Psoas muscle (tissue), 8 donors: ENCODE data around the gene KCNMA1. TPM values are rescaled to one million over a fixed set of nuclear protein-coding genes. Genes with fewer than 3 reads are reported as not detected.

Source experiments
- ATAC-seq, 4 donors: fragments of 200-7000 bp; cut with Tn5 transposase; one replicate each; pipeline ENCODE4 v1.9.1; 2020; ENCODE audit warnings: moderate library complexity in 3 of 4, mild to moderate bottlenecking in 2 of 4
- DNase-seq, 2 donors: peaks; one replicate each; pipeline ENCODE4 v3.0.0-alpha.2; 2020
- H3K27ac ChIP-seq: fragments of 200-600 bp; one replicate; pipeline ENCODE4 v1.8.0; 2022
- H3K27me3 ChIP-seq, 3 donors: fragments of 200-600 bp in 1 of 3; one replicate each; pipeline versions ENCODE4 v1.6.1 to v1.8.0; 2013 to 2022; ENCODE audit warnings: low read length in 2 of 3, mild to moderate bottlenecking in 2 of 3, moderate library complexity in 1 of 3; ENCODE audit not compliant: insufficient read depth in 3 of 3
- H3K36me3 ChIP-seq, 2 donors: fragments of 200-600 bp in 1 of 2; one replicate each; pipeline versions ENCODE4 v1.6.1 to v1.8.0; 2013 to 2022; ENCODE audit warnings: low read depth in 1 of 2, mild to moderate bottlenecking in 1 of 2, moderate library complexity in 1 of 2; ENCODE audit not compliant: insufficient read depth in 1 of 2
- H3K4me1 ChIP-seq: fragments of 200-600 bp; one replicate; pipeline ENCODE4 v1.8.0; 2022
- H3K4me3 ChIP-seq: fragments of 200-600 bp; one replicate; pipeline ENCODE4 v1.8.0; 2022; ENCODE audit warnings: mild to moderate bottlenecking
- H3K9me3 ChIP-seq: fragments of 200-600 bp; one replicate; pipeline ENCODE4 v1.8.0; 2022
- CTCF ChIP-seq: fragments of 200-600 bp; IDR thresholded peaks from one replicate; pipeline ENCODE4 v1.8.0; 2022; ENCODE audit warnings: antibody characterized with exemption
- WGBS, 3 donors: extraction: QIAGEN DNeasy Blood & Tissue Kit; methylation state at CpG; one replicate each; pipeline versions ENCODE4 v1.1.6 to v1.1.7; 2013; 5-methylcytosine and 5-hydroxymethylcytosine counted together
- intact Hi-C, 2 donors: fragments of 100-400 bp; cut with DNase I; formaldehyde crosslinking; loops; one replicate each; pipeline versions ENCODE4 v1.11.0 to v1.14.2; 2022
- polyA plus RNA-seq, 3 donors: library from polyadenylated mRNA; stranded (reverse); fragments of 200-250 nt; gene quantifications; one replicate each; pipeline ENCODE4 v1.2.3, GENCODE V29; 2013
- total RNA-seq, 4 donors: library from RNA; stranded (reverse); fragmentation: NEBNext Ultra II Directional in 2 of 4; extraction: Animal tissue kit (Norgen Biotek cat#: 25700) in 2 of 4; gene quantifications; one replicate each; pipeline versions ENCODE4 v1.2.1 to v1.2.4, GENCODE V29; 2021 to 2023
- donor health status: healthy with polysubstance abuse.
- donor health status: DM: no; HTN: no; CAD: no; lungs with moderate emphysema.
- donor health status: Bipolar disorder and iron deficiency.
- donor health status: healthy.
- donor health status: DM: yes; HTN: yes; CAD: no.
- donor health status: DM: no; HTN: no; CAD: no.
- donor health status: DM: no; HTN: no; CAD: no.
- donor health status: DM: yes; HTN: yes; CAD: no.

KCNMA1 gene
- total and polyA plus RNA-seq, 7 donors: 7.9 to 53.0 (median 41.9) TPM

- intact Hi-C loops: no loop called here
- DNase-seq (no peak), ATAC-seq (no peak)
- Histone ChIP-seq H3K27me3 (no peaks in the 10 kb centered on the region), H3K27ac (no peak overlapping the region), H3K9me3 (no peaks in the 10 kb centered on the region), H3K4me3 (no peak overlapping the region), H3K4me1 (no peaks in the 10 kb centered on the region), H3K36me3 (no peaks in the 10 kb centered on the region)
- TF ChIP-seq CTCF: no peak
- WGBS, 3 donors: 67 to 78% (median 71%) methylated on average over 7 of the region's 7 CpGs
These were observed 734.1 kb downstream of the KCNMA1 start for GRCh38 chr10:76903387-76903945.

GRCh38 chr10:76902949-76903348 is 734.7 kb downstream of the KCNMA1 start:
- no peaks in the 10 kb centered on the region for H3K9me3 ChIP-seq
- intact Hi-C loops: no loop called here
- no peak for ATAC-seq

GRCh38 chr10:76901701-76902100 is 735.9 kb downstream of the KCNMA1 start:
- 95% methylated on average over 3 of the region's 3 CpGs for WGBS, 3 donors
- Histone ChIP-seq H3K27ac (no peak overlapping the region), H3K9me3 (no peaks in the 10 kb centered on the region), H3K27me3 (no peaks in the 10 kb centered on the region), H3K4me1 (no peaks in the 10 kb centered on the region), H3K36me3 (no peaks in the 10 kb centered on the region), H3K4me3 (no peak overlapping the region)
- DNase-seq (no peak), ATAC-seq (no peak)
- intact Hi-C loops: no loop called here
- TF ChIP-seq CTCF: no peak

More at GRCh38 chr10:76902949-76903348, 734.7 kb downstream of the KCNMA1 start:
- Histone ChIP-seq H3K4me3 (no peak overlapping the region), H3K27me3 (no peaks in the 10 kb centered on the region), H3K4me1 (no peaks in the 10 kb centered on the region), H3K36me3 (no peaks in the 10 kb centered on the region), H3K27ac (no peak overlapping the region)
- peak in 1 of 2 donors; percentile 55 for DNase-seq
- 67 to 69% (median 68%) methylated on average over 10 of the region's 10 CpGs for WGBS, 3 donors
- TF ChIP-seq CTCF: peak; percentile 5

- no peak overlapping the region for H3K27ac ChIP-seq
- DNase-seq (no peak), ATAC-seq (no peak)
- H3K4me1 ChIP-seq: no peaks in the 10 kb centered on the region
- H3K4me3 ChIP-seq: no peak overlapping the region
- TF ChIP-seq CTCF: no peak
- H3K27me3 ChIP-seq: no peaks in the 10 kb centered on the region
- no peaks in the 10 kb centered on the region for H3K36me3 ChIP-seq
- no peaks in the 10 kb centered on the region for H3K9me3 ChIP-seq
- intact Hi-C loops: no loop called here
These were observed 738.1 kb downstream of the KCNMA1 start for GRCh38 chr10:76899490-76899889.
